Stimulated activated naive CD8-positive, alpha-beta T cell treated with anti-CD3 and anti-CD28 coated beads, Interleukin-15, Interleukin-2, amounts not matched to agents 100 U/mL and 50 U/mL, for 24 hours (primary cell): ENCODE results near the gene C13orf46.
"Not testable (repeated sequence)": the region's sequence is repeated elsewhere in the genome, so short reads cannot be mapped to it uniquely, and the experiment has no call there.

Source experiments
- ATAC-seq: fragments of 150-1000 bp; cut with Tn5 transposase; one replicate; pipeline ENCODE4 v1.10.0; 2021
- DNase-seq: peaks from one replicate; pipeline ENCODE4 v3.0.0; 2021

C13orf46 gene

GRCh38 chr13:113973218-113974164 is at the start of gene C13orf46:
Gene C13orf46, minus strand, starts transcription at chr13:113974076. Its CDS starts 79 bp downstream, at chr13:113973997.
- DNase-seq (no peak), ATAC-seq (no peak)

GRCh38 chr13:114022876-114023275 is 49.0 kb upstream of the C13orf46 start:
- ATAC-seq: no peak
- no peak for DNase-seq

- no peak for DNase-seq
- no peak for ATAC-seq
These were observed 48.4 kb upstream of the C13orf46 start for GRCh38 chr13:114022309-114022669.

- no peak for DNase-seq
- no peak for ATAC-seq
These were observed 47.8 kb upstream of the C13orf46 start for GRCh38 chr13:114021464-114022308.

- DNase-seq (no peak), ATAC-seq (no peak)
These were observed 47.0 kb upstream of the C13orf46 start for GRCh38 chr13:114020750-114021463.

GRCh38 chr13:114020134-114020533 is 46.3 kb upstream of the C13orf46 start:
- ATAC-seq, DNase-seq: not testable (repeated sequence)

GRCh38 chr13:114019367-114019766 is 45.5 kb upstream of the C13orf46 start:
- DNase-seq (peak; percentile 64), ATAC-seq (no peak)

- ATAC-seq (no peak), DNase-seq (no peak)
These were observed 44.7 kb upstream of the C13orf46 start for GRCh38 chr13:114018461-114019055.

GRCh38 chr13:114017966-114018365 is 44.1 kb upstream of the C13orf46 start:
- DNase-seq (no peak), ATAC-seq (no peak)

- peak; percentile 20 for DNase-seq
- no peak for ATAC-seq
These were observed 43.3 kb upstream of the C13orf46 start for GRCh38 chr13:114017028-114017630.

GRCh38 chr13:114016321-114017027 is 42.6 kb upstream of the C13orf46 start:
- DNase-seq (no peak), ATAC-seq (no peak)

- DNase-seq (peak; percentile 55), ATAC-seq (peak; percentile 65)
These were observed 42.1 kb upstream of the C13orf46 start for GRCh38 chr13:114015969-114016295.

GRCh38 chr13:114015111-114015968 is 41.5 kb upstream of the C13orf46 start:
- ATAC-seq (no peak), DNase-seq (no peak)

- ATAC-seq: no peak
- no peak for DNase-seq
These were observed 40.2 kb upstream of the C13orf46 start for GRCh38 chr13:114013952-114014629.

GRCh38 chr13:114013336-114013735 is 39.5 kb upstream of the C13orf46 start:
- ATAC-seq (no peak), DNase-seq (no peak)

- ATAC-seq (no peak), DNase-seq (no peak)
These were observed 39.0 kb upstream of the C13orf46 start for GRCh38 chr13:114012921-114013320.

- DNase-seq: no peak
- no peak for ATAC-seq
These were observed 38.3 kb upstream of the C13orf46 start for GRCh38 chr13:114012141-114012540.

GRCh38 chr13:114011226-114011625 is 37.4 kb upstream of the C13orf46 start:
- ATAC-seq: no peak

GRCh38 chr13:114010401-114011101 is 36.7 kb upstream of the C13orf46 start:
- DNase-seq: no peak
- ATAC-seq: peak; percentile 29

More at GRCh38 chr13:114011226-114011625, 37.4 kb upstream of the C13orf46 start:
- no peak for DNase-seq
